Mesenchymal stem cell (in vitro differentiated cells and primary cell): ENCODE results near the gene CHST11.

Source experiments
- DNase-seq: peaks from one replicate; pipeline ENCODE4 v3.0.0-alpha.2; 2013
- H2AFZ ChIP-seq: one replicate; pipeline ENCODE4 v1.6.1; 2013; ENCODE audit warnings: low read depth, mild to moderate bottlenecking, control low read depth, inconsistent platforms, low read length, moderate library complexity
- H2AK5ac ChIP-seq: 2 replicates; pipeline ENCODE4 v1.6.1; 2013; ENCODE audit warnings: low read length, moderate library complexity, mild to moderate bottlenecking, inconsistent platforms; ENCODE audit not compliant: severe bottlenecking
- H2BK120ac ChIP-seq: one replicate; pipeline ENCODE4 v1.6.1; 2013; ENCODE audit warnings: low read depth, mild to moderate bottlenecking, inconsistent platforms, low read length, moderate library complexity
- H2BK12ac ChIP-seq, 2 experiments: one replicate each; pipeline ENCODE4 v1.6.1; 2013; ENCODE audit warnings: inconsistent platforms in 2 of 2, low read length in 2 of 2, mild to moderate bottlenecking in 2 of 2, moderate library complexity in 2 of 2, control low read depth in 1 of 2
- H2BK15ac ChIP-seq: one replicate; pipeline ENCODE4 v1.6.1; 2013; ENCODE audit warnings: mild to moderate bottlenecking, low read depth, inconsistent platforms; ENCODE audit not compliant: poor library complexity, severe bottlenecking
- H2BK5ac ChIP-seq: 2 replicates; pipeline ENCODE4 v1.6.1; 2013; ENCODE audit warnings: low read depth, mild to moderate bottlenecking, low read length, control low read depth, inconsistent platforms; ENCODE audit not compliant: poor library complexity, severe bottlenecking
- H3K14ac ChIP-seq, 2 experiments: one replicate each; pipeline ENCODE4 v1.6.1; 2013; ENCODE audit warnings: inconsistent platforms in 2 of 2, low read length in 2 of 2, control low read depth in 1 of 2, mild to moderate bottlenecking in 1 of 2, moderate library complexity in 1 of 2
- H3K18ac ChIP-seq, 2 experiments: one replicate each; pipeline ENCODE4 v1.6.1; 2013; ENCODE audit warnings: inconsistent platforms in 2 of 2, low read length in 2 of 2, control low read depth in 1 of 2, low read depth in 1 of 2, mild to moderate bottlenecking in 1 of 2
- H3K23ac ChIP-seq, 2 experiments: one replicate each; pipeline ENCODE4 v1.6.1; 2013; ENCODE audit warnings: inconsistent platforms in 2 of 2, low read length in 2 of 2, mild to moderate bottlenecking in 2 of 2, moderate library complexity in 2 of 2, control low read depth in 1 of 2
- H3K27ac ChIP-seq: 2 replicates; pipeline ENCODE4 v1.5.1; 2013; ENCODE audit warnings: mild to moderate bottlenecking, moderate library complexity, low read length, control low read depth, inconsistent platforms; ENCODE audit not compliant: poor library complexity, severe bottlenecking
- H3K27me3 ChIP-seq, 2 experiments: 2 replicates each; pipeline versions ENCODE4 v1.6.1 to v1.7.0; 2013; ENCODE audit warnings: low read length in 2 of 2, mild to moderate bottlenecking in 2 of 2, moderate library complexity in 2 of 2, control low read depth in 1 of 2, inconsistent platforms in 1 of 2; ENCODE audit not compliant: control insufficient read depth in 1 of 2, insufficient read depth in 1 of 2
- H3K36me3 ChIP-seq, 2 experiments: 2 replicates each; pipeline versions ENCODE4 v1.6.1 to v1.7.0; 2013; ENCODE audit warnings: low read length in 2 of 2, control low read depth in 1 of 2, inconsistent platforms in 1 of 2, low read depth in 1 of 2, mild to moderate bottlenecking in 1 of 2; ENCODE audit not compliant: insufficient read depth in 2 of 2, control insufficient read depth in 1 of 2
- H3K4ac ChIP-seq, 2 experiments: one replicate each; pipeline ENCODE4 v1.6.1; 2013; ENCODE audit warnings: inconsistent platforms in 2 of 2, low read length in 2 of 2, mild to moderate bottlenecking in 2 of 2, moderate library complexity in 2 of 2, control low read depth in 1 of 2, low read depth in 1 of 2
- H3K4me1 ChIP-seq: 2 replicates; pipeline ENCODE4 v1.6.1; 2013; ENCODE audit warnings: low read depth, low read length, control low read depth; ENCODE audit not compliant: control insufficient read depth, insufficient read depth
- H3K4me2 ChIP-seq: 2 replicates; pipeline ENCODE4 v1.6.1; 2013; ENCODE audit warnings: low read length, mild to moderate bottlenecking, inconsistent platforms; ENCODE audit not compliant: poor library complexity, severe bottlenecking
- H3K4me3 ChIP-seq, 2 experiments: 2 replicates each; pipeline versions ENCODE4 v1.5.1 to v1.7.0; 2013; ENCODE audit warnings: low read length in 2 of 2, mild to moderate bottlenecking in 2 of 2, control low read depth in 1 of 2, low read depth in 1 of 2; ENCODE audit not compliant: insufficient read depth in 1 of 2
- H3K79me1 ChIP-seq: replicated peaks from 2 replicates; pipeline ENCODE4 v1.6.1; 2013; ENCODE audit warnings: mild to moderate bottlenecking, control low read depth, low read length, inconsistent platforms; ENCODE audit not compliant: poor library complexity, severe bottlenecking
- H3K9ac ChIP-seq: 2 replicates; pipeline ENCODE4 v1.7.0; 2013; ENCODE audit warnings: mild to moderate bottlenecking, low read length, moderate library complexity
- H3K9me3 ChIP-seq: 2 replicates; pipeline ENCODE4 v1.7.0; 2013; ENCODE audit warnings: mild to moderate bottlenecking, low read length; ENCODE audit not compliant: control insufficient read depth
- H4K8ac ChIP-seq: one replicate; pipeline ENCODE4 v1.6.1; 2013; ENCODE audit warnings: inconsistent platforms, mild to moderate bottlenecking, low read length, moderate library complexity
- H4K91ac ChIP-seq: one replicate; pipeline ENCODE4 v1.6.1; 2013; ENCODE audit warnings: mild to moderate bottlenecking, low read length, inconsistent platforms
- WGBS: methylation state at CpG from one replicate; pipeline ENCODE4 v1.1.7; 2013; ENCODE audit warnings: mixed read lengths; 5-methylcytosine and 5-hydroxymethylcytosine counted together

CHST11 gene

DNA sequence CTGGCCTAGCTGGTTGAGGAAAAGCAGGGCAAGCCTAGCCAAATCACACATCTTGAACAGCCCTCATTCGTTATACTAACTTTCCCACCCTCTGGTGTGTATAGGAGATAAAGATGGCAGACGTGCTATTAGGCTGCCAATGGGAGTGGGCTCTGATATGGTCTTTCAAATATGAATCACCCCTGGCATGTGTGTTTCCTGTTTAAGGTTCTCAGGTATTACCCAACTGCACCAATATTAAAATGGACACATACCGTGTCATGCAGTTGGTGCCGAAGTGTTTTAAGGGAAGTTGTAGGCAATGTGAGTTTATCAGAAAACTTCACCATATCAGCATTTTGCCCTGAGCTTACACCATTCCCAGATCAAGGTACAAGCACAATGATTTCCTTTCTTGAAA is 33.4 kb downstream of the CHST11 start:
- no peaks in the 10 kb centered on the region for H3K4me1 ChIP-seq
- no peaks in the 10 kb centered on the region for H3K79me1 ChIP-seq
- no peak for DNase-seq
- no peak overlapping the region for H3K14ac ChIP-seq
- no peak overlapping the region for H3K23ac ChIP-seq
- H3K27ac ChIP-seq = no peak overlapping the region
- no peak overlapping the region for H2BK120ac ChIP-seq
- no peak overlapping the region for H2BK15ac ChIP-seq
- no peak overlapping the region for H2BK5ac ChIP-seq
- H3K4ac ChIP-seq = no peak overlapping the region
- H2AFZ ChIP-seq = no peak overlapping the region
- no peak overlapping the region for H4K91ac ChIP-seq
- no peak overlapping the region for H3K9ac ChIP-seq
- H3K27me3 ChIP-seq = no peaks in the 10 kb centered on the region
- H4K8ac ChIP-seq = no peak overlapping the region
- H3K4me2 ChIP-seq = no peak overlapping the region
- WGBS = 93% methylated on average over 3 of the region's 4 CpGs
- no peaks in the 10 kb centered on the region for H3K36me3 ChIP-seq
- no peak overlapping the region for H2AK5ac ChIP-seq
- H3K9me3 ChIP-seq = no peaks in the 10 kb centered on the region
- H3K18ac ChIP-seq = no peak overlapping the region
- no peak overlapping the region for H2BK12ac ChIP-seq
- no peak overlapping the region for H3K4me3 ChIP-seq

DNA sequence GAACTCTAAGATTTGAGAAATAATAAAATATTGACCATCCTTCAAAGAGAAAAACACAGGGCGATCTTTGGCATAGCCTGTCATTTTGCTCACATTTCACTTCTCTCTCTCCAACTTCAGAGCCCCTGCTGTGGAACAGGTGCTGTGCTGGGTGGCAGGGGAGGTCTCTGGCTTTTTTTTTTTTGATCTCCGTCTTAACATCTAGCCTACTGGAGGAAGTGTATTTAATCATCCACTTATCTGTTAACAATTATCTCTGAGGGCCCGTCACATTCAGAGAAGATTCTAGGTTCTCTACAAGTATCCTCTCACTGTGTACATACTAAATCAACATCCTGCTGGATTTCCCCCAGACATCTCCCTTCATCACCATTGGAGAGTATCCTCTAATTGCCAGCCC is 34.1 kb downstream of the CHST11 start:
- no peaks in the 10 kb centered on the region for H3K9me3 ChIP-seq
- H3K4me3 ChIP-seq = no peak overlapping the region
- H3K9ac ChIP-seq = no peak overlapping the region
- H3K36me3 ChIP-seq = no peaks in the 10 kb centered on the region
- no peak overlapping the region for H4K91ac ChIP-seq
- H3K27me3 ChIP-seq = no peaks in the 10 kb centered on the region
- no peaks in the 10 kb centered on the region for H3K4me1 ChIP-seq
- H4K8ac ChIP-seq = no peak overlapping the region
- no peak overlapping the region for H3K18ac ChIP-seq
- no peak overlapping the region for H2BK5ac ChIP-seq
- no peak overlapping the region for H3K4ac ChIP-seq
- no peak overlapping the region for H3K4me2 ChIP-seq
- H3K23ac ChIP-seq = no peak overlapping the region
- WGBS = 77% methylated on average over 2 of the region's 3 CpGs
- H2AK5ac ChIP-seq = no peak overlapping the region
- no peak overlapping the region for H3K14ac ChIP-seq
- H3K27ac ChIP-seq = no peak overlapping the region
- H2BK120ac ChIP-seq = no peak overlapping the region
- no peak overlapping the region for H2AFZ ChIP-seq
- no peak overlapping the region for H2BK12ac ChIP-seq
- no peaks in the 10 kb centered on the region for H3K79me1 ChIP-seq
- no peak overlapping the region for H2BK15ac ChIP-seq
- DNase-seq = no peak

- H3K79me1 ChIP-seq = no peaks in the 10 kb centered on the region
- no peak overlapping the region for H3K23ac ChIP-seq
- no peak overlapping the region for H2BK15ac ChIP-seq
- no peak overlapping the region for H2BK12ac ChIP-seq
- no peaks in the 10 kb centered on the region for H3K36me3 ChIP-seq
- H3K18ac ChIP-seq = no peak overlapping the region
- H2AFZ ChIP-seq = no peak overlapping the region
- H2BK5ac ChIP-seq = no peak overlapping the region
- 99% methylated on average over 7 of the region's 7 CpGs for WGBS
- H3K27me3 ChIP-seq = no peaks in the 10 kb centered on the region
- H3K4me1 ChIP-seq = no peaks in the 10 kb centered on the region
- H4K91ac ChIP-seq = no peak overlapping the region
- no peak overlapping the region for H3K4ac ChIP-seq
- H2AK5ac ChIP-seq = no peak overlapping the region
- H3K9me3 ChIP-seq = no peaks in the 10 kb centered on the region
- peak overlapping the region; percentile 84 for H3K9ac ChIP-seq
- no peak overlapping the region for H3K4me3 ChIP-seq
- no peak overlapping the region for H3K4me2 ChIP-seq
- no peak overlapping the region for H3K14ac ChIP-seq
- no peak overlapping the region for H2BK120ac ChIP-seq
- no peak for DNase-seq
- no peak overlapping the region for H4K8ac ChIP-seq
- no peak overlapping the region for H3K27ac ChIP-seq
These were observed 36.7 kb downstream of the CHST11 start for GRCh38 chr12:104493496-104493895.

- no peaks in the 10 kb centered on the region for H3K27me3 ChIP-seq
- H3K4me2 ChIP-seq = no peak overlapping the region
- no peak for DNase-seq
- no peak overlapping the region for H2AFZ ChIP-seq
- no peak overlapping the region for H3K27ac ChIP-seq
- H3K9ac ChIP-seq = peak overlapping the region; percentile 84
- H3K79me1 ChIP-seq = peaks cover 2% of the 10 kb centered on the region
- no peaks in the 10 kb centered on the region for H3K9me3 ChIP-seq
- no peaks in the 10 kb centered on the region for H3K4me1 ChIP-seq
- no peak overlapping the region for H2BK120ac ChIP-seq
- no peak overlapping the region for H2BK15ac ChIP-seq
- no peak overlapping the region for H3K23ac ChIP-seq
- H4K8ac ChIP-seq = no peak overlapping the region
- no peaks in the 10 kb centered on the region for H3K36me3 ChIP-seq
- no peak overlapping the region for H2BK5ac ChIP-seq
- H2AK5ac ChIP-seq = no peak overlapping the region
- H3K14ac ChIP-seq = no peak overlapping the region
- H3K18ac ChIP-seq = peak overlapping the region in 1 of 2 experiments; percentile 2
- peak overlapping the region in 1 of 2 experiments; percentile 36 for H3K4ac ChIP-seq
- WGBS = 82% methylated on average over 11 of the region's 13 CpGs
- H3K4me3 ChIP-seq = peak overlapping the region in 1 of 2 experiments; percentile 23
- H2BK12ac ChIP-seq = peak overlapping the region in 1 of 2 experiments; percentile 57
- peak overlapping the region; percentile 11 for H4K91ac ChIP-seq
These were observed 37.5 kb downstream of the CHST11 start for GRCh38 chr12:104494137-104494792.
